Liver (tissue), 3 donors: ENCODE measurements around the gene CDC42BPG.

Experiments used
- GABPA ChIP-seq, 2 donors: IDR thresholded peaks in 1 of 2; conservative IDR thresholded peaks in 1 of 2; 2 replicates each; pipeline ENCODE4 v1.6.1; 2016; ENCODE audit warnings: antibody characterized with exemption in 2 of 2, mild to moderate bottlenecking in 1 of 2, moderate library complexity in 1 of 2
- JUND ChIP-seq, 2 donors: IDR thresholded peaks; 2 replicates each; pipeline ENCODE4 v1.6.1; 2016; ENCODE audit warnings: antibody characterized with exemption in 2 of 2
- TAF1 ChIP-seq: conservative IDR thresholded peaks from 2 replicates; pipeline ENCODE4 v1.6.1; 2016; ENCODE audit warnings: antibody characterized with exemption, mild to moderate bottlenecking
- TF ChIP-seq, protein P1 (sequence below): fragments of 150-350 bp; IDR thresholded peaks from 2 replicates; pipeline ENCODE4 v1.5.1; 2017; ENCODE audit warnings: improper control_type of control experiment, low read depth, low read length; ENCODE audit not compliant: missing input control
- TF ChIP-seq, protein P2 (sequence below): IDR thresholded peaks from 2 replicates; pipeline ENCODE4 v1.6.1; 2016; ENCODE audit warnings: antibody characterized with exemption, mild to moderate bottlenecking
- TF ChIP-seq, protein P3 (sequence below): IDR thresholded peaks from 2 replicates; pipeline ENCODE4 v1.6.1; 2016; ENCODE audit warnings: antibody characterized with exemption
- TF ChIP-seq, protein P4 (sequence below): IDR thresholded peaks from 2 replicates; pipeline ENCODE4 v1.6.1; 2016; ENCODE audit warnings: antibody characterized with exemption
- donor health status: healthy.
- donor health status: healthy.

DNA sequence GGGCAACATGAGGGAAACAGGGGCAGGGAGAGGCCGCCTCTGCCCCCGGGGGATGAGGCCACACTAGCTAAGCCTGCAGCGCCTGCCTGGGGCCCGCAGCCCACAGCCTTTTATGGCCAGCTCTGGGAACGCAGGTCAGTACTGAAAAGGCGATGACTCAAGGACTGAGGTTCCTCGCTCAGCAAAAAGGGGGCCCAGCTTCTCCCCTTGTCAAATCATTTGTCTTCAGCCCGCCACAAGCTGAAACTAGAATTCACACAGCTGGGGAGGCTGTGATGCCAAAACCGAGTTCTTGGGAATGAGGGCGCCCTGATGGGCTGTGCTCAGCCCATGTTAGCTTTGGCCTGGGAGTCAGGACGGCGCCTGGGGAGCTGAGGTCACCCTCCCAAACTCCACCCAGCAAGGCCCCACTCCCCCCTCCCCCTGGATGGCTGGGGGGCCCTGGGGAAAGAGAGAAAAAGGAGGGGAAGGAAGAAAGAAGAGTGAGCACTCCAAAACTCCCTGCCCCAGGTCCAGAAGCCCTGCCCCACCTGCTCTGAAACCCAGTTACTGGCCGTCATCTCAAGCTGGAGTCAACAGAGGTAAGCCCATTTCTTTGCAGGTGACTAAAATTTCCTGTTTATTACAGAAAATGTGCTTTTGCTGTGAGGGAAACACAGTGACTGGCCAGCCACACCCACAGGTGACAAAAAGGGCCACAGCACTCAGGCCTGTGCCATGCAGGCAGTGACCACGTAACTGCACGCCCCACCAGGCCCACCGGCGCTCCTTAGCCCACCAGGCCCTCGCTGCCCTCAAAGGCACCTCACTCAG, 20.2 kb upstream of the CDC42BPG start:
- TF ChIP-seq, protein P1, sequence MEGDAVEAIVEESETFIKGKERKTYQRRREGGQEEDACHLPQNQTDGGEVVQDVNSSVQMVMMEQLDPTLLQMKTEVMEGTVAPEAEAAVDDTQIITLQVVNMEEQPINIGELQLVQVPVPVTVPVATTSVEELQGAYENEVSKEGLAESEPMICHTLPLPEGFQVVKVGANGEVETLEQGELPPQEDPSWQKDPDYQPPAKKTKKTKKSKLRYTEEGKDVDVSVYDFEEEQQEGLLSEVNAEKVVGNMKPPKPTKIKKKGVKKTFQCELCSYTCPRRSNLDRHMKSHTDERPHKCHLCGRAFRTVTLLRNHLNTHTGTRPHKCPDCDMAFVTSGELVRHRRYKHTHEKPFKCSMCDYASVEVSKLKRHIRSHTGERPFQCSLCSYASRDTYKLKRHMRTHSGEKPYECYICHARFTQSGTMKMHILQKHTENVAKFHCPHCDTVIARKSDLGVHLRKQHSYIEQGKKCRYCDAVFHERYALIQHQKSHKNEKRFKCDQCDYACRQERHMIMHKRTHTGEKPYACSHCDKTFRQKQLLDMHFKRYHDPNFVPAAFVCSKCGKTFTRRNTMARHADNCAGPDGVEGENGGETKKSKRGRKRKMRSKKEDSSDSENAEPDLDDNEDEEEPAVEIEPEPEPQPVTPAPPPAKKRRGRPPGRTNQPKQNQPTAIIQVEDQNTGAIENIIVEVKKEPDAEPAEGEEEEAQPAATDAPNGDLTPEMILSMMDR, result no peak
- TF ChIP-seq, protein P2, sequence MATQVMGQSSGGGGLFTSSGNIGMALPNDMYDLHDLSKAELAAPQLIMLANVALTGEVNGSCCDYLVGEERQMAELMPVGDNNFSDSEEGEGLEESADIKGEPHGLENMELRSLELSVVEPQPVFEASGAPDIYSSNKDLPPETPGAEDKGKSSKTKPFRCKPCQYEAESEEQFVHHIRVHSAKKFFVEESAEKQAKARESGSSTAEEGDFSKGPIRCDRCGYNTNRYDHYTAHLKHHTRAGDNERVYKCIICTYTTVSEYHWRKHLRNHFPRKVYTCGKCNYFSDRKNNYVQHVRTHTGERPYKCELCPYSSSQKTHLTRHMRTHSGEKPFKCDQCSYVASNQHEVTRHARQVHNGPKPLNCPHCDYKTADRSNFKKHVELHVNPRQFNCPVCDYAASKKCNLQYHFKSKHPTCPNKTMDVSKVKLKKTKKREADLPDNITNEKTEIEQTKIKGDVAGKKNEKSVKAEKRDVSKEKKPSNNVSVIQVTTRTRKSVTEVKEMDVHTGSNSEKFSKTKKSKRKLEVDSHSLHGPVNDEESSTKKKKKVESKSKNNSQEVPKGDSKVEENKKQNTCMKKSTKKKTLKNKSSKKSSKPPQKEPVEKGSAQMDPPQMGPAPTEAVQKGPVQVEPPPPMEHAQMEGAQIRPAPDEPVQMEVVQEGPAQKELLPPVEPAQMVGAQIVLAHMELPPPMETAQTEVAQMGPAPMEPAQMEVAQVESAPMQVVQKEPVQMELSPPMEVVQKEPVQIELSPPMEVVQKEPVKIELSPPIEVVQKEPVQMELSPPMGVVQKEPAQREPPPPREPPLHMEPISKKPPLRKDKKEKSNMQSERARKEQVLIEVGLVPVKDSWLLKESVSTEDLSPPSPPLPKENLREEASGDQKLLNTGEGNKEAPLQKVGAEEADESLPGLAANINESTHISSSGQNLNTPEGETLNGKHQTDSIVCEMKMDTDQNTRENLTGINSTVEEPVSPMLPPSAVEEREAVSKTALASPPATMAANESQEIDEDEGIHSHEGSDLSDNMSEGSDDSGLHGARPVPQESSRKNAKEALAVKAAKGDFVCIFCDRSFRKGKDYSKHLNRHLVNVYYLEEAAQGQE, result no peak
- TF ChIP-seq, protein P3, sequence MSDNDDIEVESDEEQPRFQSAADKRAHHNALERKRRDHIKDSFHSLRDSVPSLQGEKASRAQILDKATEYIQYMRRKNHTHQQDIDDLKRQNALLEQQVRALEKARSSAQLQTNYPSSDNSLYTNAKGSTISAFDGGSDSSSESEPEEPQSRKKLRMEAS, result no peak
- TF ChIP-seq TAF1 (no peak), JUND (IDR thresholded peaks at IDR 0.05) (no peak), GABPA (IDR thresholded peaks at IDR 0.05 in 1 of 2, conservative IDR thresholded peaks at IDR 0.05 in 1 of 2) (no peak)
- TF ChIP-seq, protein P4, sequence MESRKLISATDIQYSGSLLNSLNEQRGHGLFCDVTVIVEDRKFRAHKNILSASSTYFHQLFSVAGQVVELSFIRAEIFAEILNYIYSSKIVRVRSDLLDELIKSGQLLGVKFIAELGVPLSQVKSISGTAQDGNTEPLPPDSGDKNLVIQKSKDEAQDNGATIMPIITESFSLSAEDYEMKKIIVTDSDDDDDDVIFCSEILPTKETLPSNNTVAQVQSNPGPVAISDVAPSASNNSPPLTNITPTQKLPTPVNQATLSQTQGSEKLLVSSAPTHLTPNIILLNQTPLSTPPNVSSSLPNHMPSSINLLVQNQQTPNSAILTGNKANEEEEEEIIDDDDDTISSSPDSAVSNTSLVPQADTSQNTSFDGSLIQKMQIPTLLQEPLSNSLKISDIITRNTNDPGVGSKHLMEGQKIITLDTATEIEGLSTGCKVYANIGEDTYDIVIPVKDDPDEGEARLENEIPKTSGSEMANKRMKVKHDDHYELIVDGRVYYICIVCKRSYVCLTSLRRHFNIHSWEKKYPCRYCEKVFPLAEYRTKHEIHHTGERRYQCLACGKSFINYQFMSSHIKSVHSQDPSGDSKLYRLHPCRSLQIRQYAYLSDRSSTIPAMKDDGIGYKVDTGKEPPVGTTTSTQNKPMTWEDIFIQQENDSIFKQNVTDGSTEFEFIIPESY, result no peak
